Measurements from ENCODE around the gene AURKA. TPM values are rescaled to one million over a fixed set of nuclear protein-coding genes. Genes with fewer than 3 reads are reported as not detected.
A peak's percentile ranks its signal among the peaks of the same experiment; 100 is the strongest.

The AURKA gene
- total RNA-seq, 2 experiments from 2014 or later = 63.2 to 105 TPM

GRCh38 chr20:56360133-56360907, 31.7 kb downstream of the AURKA start:
- BruUV-seq (replicated peaks) = no TSS peak
- H3K9me2 ChIP-seq (ENCODE audit: insufficient read depth, low read length) = no peaks in the 10 kb centered on the region
- H3K27ac ChIP-seq (ENCODE audit: low read depth, low read length, poor library complexity, severe bottlenecking) = no peak overlapping the region
- no peaks in the 10 kb centered on the region for H4K20me1 ChIP-seq (ENCODE audit: insufficient read depth, low read length)
- intact Hi-C loops (cut with micrococcal nuclease; ENCODE audit: unreplicated experiment) = no loop called here
- no peak overlapping the region for H3K4me2 ChIP-seq (ENCODE audit: low read length)
- DNase-seq (ENCODE audit: low spot score) = no peak
- CTCF ChIA-PET (ENCODE audit: unreplicated experiment) = no interaction called here
- TF ChIP-seq EZH2phosphoT487 (IDR thresholded peaks at IDR 0.05; ENCODE audit: borderline replicate concordance, low read depth, low read length) (no peak), CTCF (conservative IDR thresholded peaks at IDR 0.05; ENCODE audit: low read length) (no peak)
- H3K79me2 ChIP-seq (ENCODE audit: insufficient read depth, low read depth, low read length) = no peaks in the 10 kb centered on the region
- no peak overlapping the region for H3K4me3 ChIP-seq (ENCODE audit: low read depth, low read length, poor library complexity, severe bottlenecking)
- H3K4me1 ChIP-seq (ENCODE audit: insufficient read depth, low read length, poor library complexity, severe bottlenecking) = peaks cover 3% of the 10 kb centered on the region
- no peaks in the 10 kb centered on the region for H3K36me3 ChIP-seq (ENCODE audit: insufficient read depth, low read length)
- POLR2A ChIA-PET = no interaction called here
- no peak overlapping the region for H2AFZ ChIP-seq (ENCODE audit: low read length)
- H3K9me3 ChIP-seq (ENCODE audit: low read length) = no peaks in the 10 kb centered on the region

DNA sequence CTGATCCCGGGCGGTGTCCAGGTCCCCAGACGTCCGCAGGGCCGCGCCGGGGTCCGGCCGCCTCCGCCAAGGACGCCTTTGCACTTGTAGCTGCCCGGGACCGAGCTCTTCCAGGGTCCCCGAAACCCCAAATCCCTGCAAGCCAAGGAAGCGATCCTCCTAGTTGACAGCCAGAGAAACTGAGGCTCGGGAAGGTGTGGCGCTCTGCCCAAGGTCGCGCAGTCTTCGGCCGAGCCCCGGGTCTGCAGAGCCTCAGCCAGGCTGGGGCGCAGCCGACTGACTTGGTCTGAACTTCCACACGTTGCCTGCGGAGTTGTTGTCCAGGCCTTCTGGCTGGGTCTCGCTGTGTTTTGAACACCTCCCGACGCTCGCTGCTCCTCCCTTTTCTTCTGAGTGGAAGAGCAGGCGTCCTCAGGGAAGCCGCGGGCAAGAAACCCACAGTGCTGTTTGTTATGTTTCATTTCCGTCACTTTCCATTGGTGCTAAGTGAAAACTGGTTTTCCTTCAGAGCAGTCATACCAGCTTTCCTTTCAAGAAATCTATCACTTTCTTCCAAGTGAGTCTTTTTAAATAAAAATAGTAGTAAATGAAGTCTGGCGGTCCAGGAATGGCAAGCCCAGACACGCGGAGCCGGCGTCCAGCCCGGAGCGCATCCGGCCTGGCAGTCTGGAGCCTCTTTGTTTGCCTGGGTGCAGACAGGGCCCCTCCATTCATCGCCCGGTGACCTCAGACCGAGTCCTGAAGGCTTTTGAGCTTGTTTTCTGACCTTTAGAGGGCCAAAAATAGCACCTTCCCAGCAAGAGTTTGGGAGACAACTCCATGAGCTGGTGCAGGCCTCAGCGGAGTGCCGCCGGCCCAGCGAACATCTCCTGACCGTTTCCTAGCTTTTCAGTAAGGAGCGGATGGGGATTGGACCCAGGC, 32.5 kb downstream of the AURKA start:
- Histone ChIP-seq H3K79me2 (ENCODE audit: insufficient read depth, low read depth, low read length) (no peaks in the 10 kb centered on the region), H3K27ac (ENCODE audit: low read depth, low read length, poor library complexity, severe bottlenecking) (no peak overlapping the region), H4K20me1 (ENCODE audit: insufficient read depth, low read length) (no peaks in the 10 kb centered on the region), H3K36me3 (ENCODE audit: insufficient read depth, low read length) (no peaks in the 10 kb centered on the region), H3K4me3 (ENCODE audit: low read depth, low read length, poor library complexity, severe bottlenecking) (peak overlapping the region; percentile 63), H3K9me2 (ENCODE audit: insufficient read depth, low read length) (no peaks in the 10 kb centered on the region), H2AFZ (ENCODE audit: low read length) (peak overlapping the region; percentile 48; the same call in 1 of the 2 replicates), H3K4me1 (ENCODE audit: insufficient read depth, low read length, poor library complexity, severe bottlenecking) (peaks cover 3% of the 10 kb centered on the region), H3K4me2 (ENCODE audit: low read length) (peak overlapping the region; percentile 72; the same call in 1 of the 2 replicates), H3K9me3 (ENCODE audit: low read length) (no peaks in the 10 kb centered on the region)
- BruUV-seq (replicated peaks) = no TSS peak
- POLR2A ChIA-PET = interaction anchor here (0.7 to 1.1 kb wide), 2 partner anchors 12 to 15 kb away, joined by 5 read pairs; no protein-coding TSS in a partner anchor
- intact Hi-C loops (cut with micrococcal nuclease; ENCODE audit: unreplicated experiment) = no loop called here
- TF ChIP-seq CTCF (conservative IDR thresholded peaks at IDR 0.05; ENCODE audit: low read length) (no peak), EZH2phosphoT487 (IDR thresholded peaks at IDR 0.05; ENCODE audit: borderline replicate concordance, low read depth, low read length) (no peak)
- CTCF ChIA-PET (ENCODE audit: unreplicated experiment) = no interaction called here
- DNase-seq (ENCODE audit: low spot score) = no peak

Data from OCI-LY7 (cell line).